Body of pancreas (tissue), 4 donors: Measurements from ENCODE around the gene SLC41A3. TPM values are rescaled to one million over a fixed set of nuclear protein-coding genes. Genes with fewer than 3 reads are reported as not detected.

Experiments used
- ATAC-seq: fragments of 150-250 bp; one replicate; pipeline ENCODE4 v1.9.1; 2016
- DNase-seq, 4 donors: peaks; one replicate each; pipeline ENCODE4 v3.0.0-alpha.2; 2019
- H3K27ac ChIP-seq, 4 donors: fragments of 200-600 bp; sonication (generic); 1 replicate in 3 of 4; 2 replicates in 1 of 4; pipeline versions ENCODE4 v1.5.1 to v1.6.1; 2016 to 2019; ENCODE audit warnings: mild to moderate bottlenecking in 1 of 4, mixed read lengths in 1 of 4, moderate library complexity in 1 of 4
- H3K27me3 ChIP-seq, 2 donors: fragments of 200-600 bp; sonication (generic); one replicate each; pipeline ENCODE4 v1.6.0; 2016; ENCODE audit warnings: mild to moderate bottlenecking in 1 of 2
- H3K36me3 ChIP-seq, 2 donors: fragments of 200-600 bp; sonication (generic); replicated peaks in 1 of 2; 2 replicates each; pipeline ENCODE4 v1.5.1; 2016; ENCODE audit warnings: low read depth in 2 of 2; ENCODE audit not compliant: insufficient read depth in 1 of 2
- H3K4me1 ChIP-seq: fragments of 200-600 bp; sonication (generic); one replicate; pipeline ENCODE4 v1.6.0; 2016
- H3K4me3 ChIP-seq, 2 donors: fragments of 200-600 bp; sonication (generic); 1 replicate in 1 of 2; 2 replicates in 1 of 2; pipeline ENCODE4 v1.5.1; 2016 to 2019
- H3K9me3 ChIP-seq, 3 donors: fragments of 200-600 bp; sonication (generic); 1 replicate in 2 of 3; 2 replicates in 1 of 3; pipeline ENCODE4 v1.5.1; 2016
- POLR2A ChIP-seq, 3 donors: fragments of 450-650 bp; IDR thresholded peaks; one replicate each; pipeline ENCODE4 v1.6.1; 2016; ENCODE audit warnings: antibody characterized with exemption in 3 of 3, mild to moderate bottlenecking in 2 of 3
- WGBS, 2 donors: methylation state at CpG; one replicate each; pipeline ENCODE4 v1.1.5; 2017; 5-methylcytosine and 5-hydroxymethylcytosine counted together
- intact Hi-C: fragments of 100-400 bp; cut with DNase I; formaldehyde crosslinking; loops from one replicate; pipeline ENCODE4 v1.15.1; 2023
- total RNA-seq, 2 donors: library from RNA; depleted of rRNA; stranded (reverse); fragments of >200 nt; gene quantifications; one replicate each; pipeline ENCODE4 v1.1.0, GENCODE V29; 2016
- TF ChIP-seq, protein P1 (sequence below), 7 experiments: fragments of 450-650 bp in 4 of 7; fragments of 200-600 bp in 3 of 7; sonication (generic) in 3 of 7; IDR thresholded peaks; one replicate each; pipeline ENCODE4 v1.5.1; 2016 to 2019; ENCODE audit warnings: antibody characterized with exemption in 7 of 7

SLC41A3 gene
- total RNA-seq, 2 donors from 2014 or later, result 27.4 to 41.0 TPM

GRCh38 chr3:126109880-126110235, 25.9 kb upstream of the SLC41A3 start:
- whole genome bisulfite sequencing, 2 donors, result 87 to 93% methylated on average over 5 to 10 of the region's 10 CpGs
- intact Hi-C loops, result no loop called here
- Histone ChIP-seq H3K4me3 (no peak overlapping the region), H3K36me3 (no peaks in the 10 kb centered on the region), H3K9me3 (no peaks in the 10 kb centered on the region), H3K27ac (no peak overlapping the region), H3K4me1 (no peaks in the 10 kb centered on the region), H3K27me3 (no peaks in the 10 kb centered on the region)
- no peak for DNase-seq
- ATAC-seq, result no peak
- TF ChIP-seq, protein P1, sequence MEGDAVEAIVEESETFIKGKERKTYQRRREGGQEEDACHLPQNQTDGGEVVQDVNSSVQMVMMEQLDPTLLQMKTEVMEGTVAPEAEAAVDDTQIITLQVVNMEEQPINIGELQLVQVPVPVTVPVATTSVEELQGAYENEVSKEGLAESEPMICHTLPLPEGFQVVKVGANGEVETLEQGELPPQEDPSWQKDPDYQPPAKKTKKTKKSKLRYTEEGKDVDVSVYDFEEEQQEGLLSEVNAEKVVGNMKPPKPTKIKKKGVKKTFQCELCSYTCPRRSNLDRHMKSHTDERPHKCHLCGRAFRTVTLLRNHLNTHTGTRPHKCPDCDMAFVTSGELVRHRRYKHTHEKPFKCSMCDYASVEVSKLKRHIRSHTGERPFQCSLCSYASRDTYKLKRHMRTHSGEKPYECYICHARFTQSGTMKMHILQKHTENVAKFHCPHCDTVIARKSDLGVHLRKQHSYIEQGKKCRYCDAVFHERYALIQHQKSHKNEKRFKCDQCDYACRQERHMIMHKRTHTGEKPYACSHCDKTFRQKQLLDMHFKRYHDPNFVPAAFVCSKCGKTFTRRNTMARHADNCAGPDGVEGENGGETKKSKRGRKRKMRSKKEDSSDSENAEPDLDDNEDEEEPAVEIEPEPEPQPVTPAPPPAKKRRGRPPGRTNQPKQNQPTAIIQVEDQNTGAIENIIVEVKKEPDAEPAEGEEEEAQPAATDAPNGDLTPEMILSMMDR (IDR thresholded peaks at IDR 0.05), result no peak
- no peak for TF ChIP-seq POLR2A (IDR thresholded peaks at IDR 0.05)

DNA sequence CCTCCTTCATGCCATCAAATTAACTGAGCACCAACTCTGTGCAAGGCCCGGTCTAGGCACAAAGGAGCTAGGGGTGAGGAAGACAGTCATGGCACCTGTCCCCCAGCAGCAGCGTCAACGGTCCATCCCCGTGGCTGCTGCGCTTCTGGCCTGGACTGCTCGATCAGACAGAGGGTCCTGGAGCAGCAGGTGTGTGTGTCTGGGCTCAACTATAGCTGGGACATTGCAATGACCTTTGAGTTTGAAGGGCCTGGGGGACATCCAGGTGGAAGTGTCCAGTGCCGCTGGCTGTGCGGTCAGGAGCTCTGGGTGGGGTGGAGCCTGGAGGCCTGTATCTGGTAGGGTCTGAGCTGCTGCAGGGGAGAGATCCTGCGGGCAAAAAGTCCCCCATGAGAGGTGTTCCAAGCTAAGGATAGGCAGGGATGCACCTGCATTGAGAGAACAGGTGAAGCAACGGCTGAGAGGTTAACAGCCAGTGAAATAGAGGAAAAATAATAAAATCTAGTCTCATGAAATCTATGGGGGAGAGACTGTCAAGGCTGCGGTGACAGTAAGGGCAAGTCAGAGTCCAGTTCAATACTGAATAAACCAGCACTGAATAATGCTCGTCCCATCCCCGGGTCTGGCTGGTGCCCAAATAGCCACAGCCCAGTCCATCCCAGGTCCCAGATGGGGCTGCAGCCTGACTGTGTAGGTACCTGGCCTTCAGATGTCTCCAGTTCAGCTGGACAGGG, 25.4 kb upstream of the SLC41A3 start:
- Histone ChIP-seq H3K27ac (no peak overlapping the region), H3K9me3 (no peaks in the 10 kb centered on the region), H3K4me3 (no peak overlapping the region), H3K27me3 (no peaks in the 10 kb centered on the region), H3K4me1 (no peaks in the 10 kb centered on the region), H3K36me3 (no peaks in the 10 kb centered on the region)
- WGBS, 2 donors, result 86 to 88% methylated on average over 7 to 13 of the region's 13 CpGs
- DNase-seq (no peak), ATAC-seq (no peak)
- intact Hi-C loops, result no loop called here
- no peak for TF ChIP-seq POLR2A (IDR thresholded peaks at IDR 0.05)
- TF ChIP-seq, protein P1 (IDR thresholded peaks at IDR 0.05), result no peak

DNA sequence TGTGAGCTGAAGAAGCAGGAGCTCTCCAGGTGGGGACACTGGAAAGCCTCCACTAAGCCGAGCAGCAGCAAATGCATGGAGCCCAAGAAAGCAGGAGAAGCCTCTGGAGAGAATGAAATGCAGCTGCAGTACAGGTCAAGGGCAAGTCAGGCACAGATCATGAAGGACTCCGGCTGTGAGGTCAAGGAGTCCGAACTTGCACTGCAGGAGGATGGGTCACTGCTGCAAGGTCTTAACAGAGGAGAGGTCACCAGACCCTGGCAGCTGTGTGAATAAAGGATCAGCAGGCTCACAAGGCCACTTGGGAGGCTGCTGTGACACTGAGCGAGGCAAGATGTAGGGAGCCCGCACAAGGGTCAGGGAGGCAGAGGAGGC, 24.7 kb upstream of the SLC41A3 start:
- no peaks in the 10 kb centered on the region for H3K9me3 ChIP-seq
- no peak for DNase-seq

GRCh38 chr3:126107957-126108675, 24.2 kb upstream of the SLC41A3 start:
- Histone ChIP-seq H3K27ac (no peak overlapping the region), H3K9me3 (no peaks in the 10 kb centered on the region), H3K36me3 (peaks cover 0 to 3% of the 10 kb centered on the region in 2 donors), H3K4me3 (no peak overlapping the region), H3K4me1 (no peaks in the 10 kb centered on the region), H3K27me3 (no peaks in the 10 kb centered on the region)
- WGBS, 2 donors, result 90 to 95% methylated on average over 8 of the region's 8 CpGs
- intact Hi-C loops, result no loop called here
- DNase-seq (no peak), ATAC-seq (no peak)
- TF ChIP-seq, protein P1 (IDR thresholded peaks at IDR 0.05), result no peak
- TF ChIP-seq POLR2A (IDR thresholded peaks at IDR 0.05), result no peak

More for the DNA sequence above, 24.7 kb upstream of the SLC41A3 start:
- intact Hi-C loops, result no loop called here
- WGBS, 2 donors, result 93% methylated on average over 4 to 5 of the region's 5 CpGs
- H3K27me3 ChIP-seq, result no peaks in the 10 kb centered on the region
- H3K36me3 ChIP-seq, result peaks cover 0 to under 1% of the 10 kb centered on the region in 2 donors
- no peak for ATAC-seq
- TF ChIP-seq, protein P1 (IDR thresholded peaks at IDR 0.05), result no peak
- TF ChIP-seq POLR2A (IDR thresholded peaks at IDR 0.05), result no peak
- no peaks in the 10 kb centered on the region for H3K4me1 ChIP-seq
- H3K4me3 ChIP-seq, result no peak overlapping the region
- H3K27ac ChIP-seq, result no peak overlapping the region
